Activated CD8-positive, alpha-beta T cell treated with anti-CD3 and anti-CD28 coated beads for 36 hours (primary cell): Measurements from ENCODE around the gene TCF12. TPM values are rescaled to one million over a fixed set of nuclear protein-coding genes. Genes with fewer than 3 reads are reported as not detected.

Source experiments
- ATAC-seq: fragments of 200-7000 bp; cut with Tn5 transposase; one replicate; pipeline ENCODE4 v1.10.0; 2021; ENCODE audit warnings: mild to moderate bottlenecking, moderate library complexity
- CTCF ChIA-PET: fragments of 350-600 bp; sonication (Branson Sonifier 250); formaldehyde crosslinking; loops from one replicate; lab custom pipeline; 2021; ENCODE audit warnings: antibody characterized with exemption; lab: Charles Lee
- POLR2A ChIA-PET: fragments of 350-600 bp; sonication (Branson Sonifier 250); formaldehyde crosslinking; loops from one replicate; lab custom pipeline; 2021; ENCODE audit warnings: antibody characterized with exemption; lab: Charles Lee
- DNase-seq: peaks from one replicate; pipeline ENCODE4 v3.0.0-alpha.2; 2020
- H3K27ac Mint-ChIP-seq: one replicate; pipeline ENCODE4 v1.8.0; 2021; ENCODE audit warnings: mild to moderate bottlenecking, mixed read lengths
- H3K27me3 Mint-ChIP-seq: one replicate; pipeline ENCODE4 v1.8.0; 2021; ENCODE audit warnings: mixed read lengths
- H3K36me3 Mint-ChIP-seq: one replicate; pipeline ENCODE4 v1.8.0; 2021; ENCODE audit warnings: low read depth, mixed read lengths
- H3K4me1 Mint-ChIP-seq: one replicate; pipeline ENCODE4 v1.8.0; 2021; ENCODE audit warnings: low read depth, mixed read lengths
- H3K4me3 Mint-ChIP-seq: one replicate; pipeline ENCODE4 v1.8.0; 2021; ENCODE audit warnings: mild to moderate bottlenecking, moderate library complexity, mixed read lengths
- H3K9me3 Mint-ChIP-seq: one replicate; pipeline ENCODE4 v1.8.0; 2021; ENCODE audit warnings: mixed read lengths
- intact Hi-C: fragments of 100-400 bp; cut with micrococcal nuclease; formaldehyde crosslinking; loops from one replicate; pipeline ENCODE4 v1.10.0; 2022
- total RNA-seq, 2 experiments: library from RNA; stranded (reverse); gene quantifications; one replicate each; pipeline ENCODE4 v1.2.3, GENCODE V29; 2021
- TF ChIP-seq, protein P1 (sequence below): fragments of 200-600 bp; IDR thresholded peaks from one replicate; pipeline ENCODE4 v1.8.0; 2022; ENCODE audit warnings: antibody characterized with exemption, mild to moderate bottlenecking

Gene TCF12
- total RNA-seq, 2 experiments from 2014 or later = 60.5 to 67.4 TPM

- ATAC-seq (no peak), DNase-seq (no peak)
- intact Hi-C loops = no loop called here
- TF ChIP-seq, protein P1, sequence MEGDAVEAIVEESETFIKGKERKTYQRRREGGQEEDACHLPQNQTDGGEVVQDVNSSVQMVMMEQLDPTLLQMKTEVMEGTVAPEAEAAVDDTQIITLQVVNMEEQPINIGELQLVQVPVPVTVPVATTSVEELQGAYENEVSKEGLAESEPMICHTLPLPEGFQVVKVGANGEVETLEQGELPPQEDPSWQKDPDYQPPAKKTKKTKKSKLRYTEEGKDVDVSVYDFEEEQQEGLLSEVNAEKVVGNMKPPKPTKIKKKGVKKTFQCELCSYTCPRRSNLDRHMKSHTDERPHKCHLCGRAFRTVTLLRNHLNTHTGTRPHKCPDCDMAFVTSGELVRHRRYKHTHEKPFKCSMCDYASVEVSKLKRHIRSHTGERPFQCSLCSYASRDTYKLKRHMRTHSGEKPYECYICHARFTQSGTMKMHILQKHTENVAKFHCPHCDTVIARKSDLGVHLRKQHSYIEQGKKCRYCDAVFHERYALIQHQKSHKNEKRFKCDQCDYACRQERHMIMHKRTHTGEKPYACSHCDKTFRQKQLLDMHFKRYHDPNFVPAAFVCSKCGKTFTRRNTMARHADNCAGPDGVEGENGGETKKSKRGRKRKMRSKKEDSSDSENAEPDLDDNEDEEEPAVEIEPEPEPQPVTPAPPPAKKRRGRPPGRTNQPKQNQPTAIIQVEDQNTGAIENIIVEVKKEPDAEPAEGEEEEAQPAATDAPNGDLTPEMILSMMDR = no peak
- Mint-ChIP-seq H3K27ac (no peak overlapping the region), H3K4me3 (no peak overlapping the region), H3K27me3 (no peaks in the 10 kb centered on the region), H3K36me3 (peaks cover 20% of the 10 kb centered on the region), H3K4me1 (peaks cover 43% of the 10 kb centered on the region), H3K9me3 (peaks cover 10% of the 10 kb centered on the region)
- POLR2A ChIA-PET = no interaction called here
- CTCF ChIA-PET = no interaction called here
These were observed 101.2 kb downstream of the TCF12 start for GRCh38 chr15:57019496-57020160.

DNA sequence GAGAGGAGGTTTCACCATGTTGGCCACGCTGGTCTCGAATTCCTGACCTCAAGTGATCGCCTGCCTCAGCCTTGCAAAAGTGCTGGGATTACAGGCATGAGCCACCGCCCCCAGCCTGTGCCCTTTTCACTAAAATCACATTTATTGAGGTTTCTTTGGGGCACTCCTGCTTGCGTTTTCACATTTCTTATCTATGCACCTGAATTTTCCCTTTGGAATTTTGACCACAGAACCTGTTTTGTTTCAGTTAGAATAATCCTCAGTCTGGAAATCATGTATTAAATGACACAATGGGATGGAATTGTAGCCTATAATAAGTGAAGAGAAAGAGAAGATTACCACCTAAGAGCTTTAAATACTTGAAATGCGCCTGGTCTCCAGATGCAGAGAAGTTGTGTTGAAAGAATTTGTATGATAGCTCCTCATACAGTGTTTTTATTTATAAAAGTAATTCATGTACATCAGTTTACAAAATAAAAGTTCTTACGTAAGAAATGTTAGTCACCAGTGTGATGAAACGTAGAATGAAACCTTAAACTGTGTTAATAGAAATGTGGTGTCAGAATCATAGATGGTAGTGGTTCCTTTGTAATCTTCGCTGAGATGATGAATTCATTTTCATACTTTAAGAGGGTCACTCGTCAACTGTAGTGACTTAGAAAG is 107.0 kb downstream of the TCF12 start:
- peaks cover 36% of the 10 kb centered on the region for H3K4me1 Mint-ChIP-seq

GRCh38 chr15:57026016-57026592 is 107.7 kb downstream of the TCF12 start:
- peaks cover 15% of the 10 kb centered on the region for H3K36me3 Mint-ChIP-seq
- H3K4me1 Mint-ChIP-seq = peaks cover 37% of the 10 kb centered on the region
- no peaks in the 10 kb centered on the region for H3K27me3 Mint-ChIP-seq
- no peak overlapping the region for H3K27ac Mint-ChIP-seq
- CTCF ChIA-PET = interaction anchor here (0.8 kb wide), 1 partner anchor 26 kb away, joined by 3 read pairs; no protein-coding TSS in a partner anchor
- peaks cover 11% of the 10 kb centered on the region for H3K9me3 Mint-ChIP-seq
- TF ChIP-seq, protein P1 = no peak
- DNase-seq (no peak), ATAC-seq (no peak)
- POLR2A ChIA-PET = no interaction called here
- no peak overlapping the region for H3K4me3 Mint-ChIP-seq
- intact Hi-C loops = no loop called here

More for the DNA sequence above, 107.0 kb downstream of the TCF12 start:
- intact Hi-C loops = no loop called here
- no peak overlapping the region for H3K4me3 Mint-ChIP-seq
- H3K9me3 Mint-ChIP-seq = peaks cover 14% of the 10 kb centered on the region
- H3K36me3 Mint-ChIP-seq = peaks cover 18% of the 10 kb centered on the region
- no peaks in the 10 kb centered on the region for H3K27me3 Mint-ChIP-seq
- DNase-seq (no peak), ATAC-seq (no peak)
- ChIA-PET POLR2A (interaction anchor here (0.6 kb wide), 1 partner anchor 10 kb away, joined by 3 read pairs; no protein-coding TSS in a partner anchor), CTCF (interaction anchor here (0.7 to 0.8 kb wide), 2 partner anchors 27 to 282 kb away, joined by 3 read pairs; no protein-coding TSS in a partner anchor)
- TF ChIP-seq, protein P1 = no peak
- no peak overlapping the region for H3K27ac Mint-ChIP-seq

DNA sequence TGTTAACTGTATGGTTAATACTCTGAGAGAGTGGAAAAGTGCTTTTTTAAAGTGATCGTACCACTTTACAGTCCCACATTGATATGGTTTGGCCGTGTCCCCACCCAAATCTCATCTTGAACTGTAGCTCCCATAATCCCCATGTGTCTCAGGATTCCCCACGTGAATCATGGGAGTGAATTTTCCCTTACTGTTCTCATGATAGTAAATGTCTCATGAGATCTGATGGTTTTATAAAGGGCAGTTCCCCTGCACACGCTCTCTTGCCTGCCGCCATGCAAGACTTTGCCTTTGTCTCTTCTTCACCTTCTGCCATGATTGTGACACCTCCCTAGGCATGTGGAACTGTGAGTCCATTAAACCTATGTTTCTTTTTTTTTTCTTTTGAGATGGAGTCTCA is 109.2 kb downstream of the TCF12 start:
- CTCF ChIA-PET = no interaction called here
- peaks cover 7% of the 10 kb centered on the region for H3K9me3 Mint-ChIP-seq
- TF ChIP-seq, protein P1 = no peak
- POLR2A ChIA-PET = no interaction called here
- no peaks in the 10 kb centered on the region for H3K27me3 Mint-ChIP-seq
- peaks cover 7% of the 10 kb centered on the region for H3K36me3 Mint-ChIP-seq
- DNase-seq (no peak), ATAC-seq (no peak)
- no peak overlapping the region for H3K27ac Mint-ChIP-seq
- peaks cover 43% of the 10 kb centered on the region for H3K4me1 Mint-ChIP-seq
- intact Hi-C loops = no loop called here
- H3K4me3 Mint-ChIP-seq = no peak overlapping the region

- ChIA-PET CTCF (interaction anchor here (1.2 kb wide), 1 partner anchor 111 kb away, joined by 3 read pairs; no protein-coding TSS in a partner anchor), POLR2A (no interaction called here)
- TF ChIP-seq, protein P1 = no peak
- ATAC-seq (no peak), DNase-seq (no peak)
- Mint-ChIP-seq H3K4me3 (no peak overlapping the region), H3K27ac (no peak overlapping the region), H3K36me3 (peaks cover 6% of the 10 kb centered on the region), H3K27me3 (no peaks in the 10 kb centered on the region), H3K9me3 (peaks cover 6% of the 10 kb centered on the region), H3K4me1 (peaks cover 40% of the 10 kb centered on the region)
- intact Hi-C loops = no loop called here
These were observed 109.7 kb downstream of the TCF12 start for GRCh38 chr15:57028176-57028575.
